GM12878 (cell line): ENCODE measurements around the gene RPS6KA2. TPM values are rescaled to one million over a fixed set of nuclear protein-coding genes. Genes with fewer than 3 reads are reported as not detected.

ENCODE experiments used
- ATAC-seq: fragments of 200-7000 bp; cut with Tn5 transposase; 3 replicates; pipeline ENCODE4 v1.9.1; 2020; ENCODE audit warnings: mild to moderate bottlenecking, moderate library complexity
- BruUV-seq: library from RNA; stranded (reverse); fragments of 400-500 nt; replicated peaks from 2 replicates; lab custom pipeline; 2021; lab: Mats Ljungman, UMichigan
- CTCF ChIA-PET: fragments of 300-600 bp; sonication (Branson Sonifier 250); formaldehyde crosslinking; extraction: SDS; loops from one replicate; lab custom pipeline; 2021; ENCODE audit warnings: inconsistent platforms; lab: Yijun Ruan, JAX
- POLR2A ChIA-PET: fragments of 350-600 bp; formaldehyde crosslinking; extraction: SDS; loops from one replicate; lab custom pipeline; 2021; ENCODE audit warnings: inconsistent platforms; lab: Charles Lee
- RAD21 ChIA-PET: fragments of 300-600 bp; sonication (Branson Sonifier 250); formaldehyde crosslinking; loops from one replicate; lab custom pipeline; 2023; ENCODE audit warnings: antibody characterized with exemption; ENCODE audit not compliant: unreplicated experiment; lab: Charles Lee
- SMC1A ChIA-PET: fragments of 300-600 bp; sonication (Branson Sonifier 250); formaldehyde crosslinking; loops from one replicate; lab custom pipeline; 2023; ENCODE audit not compliant: unreplicated experiment, uncharacterized antibody; lab: Charles Lee
- DNase-seq: peaks from one replicate; pipeline ENCODE4 v3.0.0-alpha.2; 2011; ENCODE audit warnings: low read depth, low spot score
- FAIRE-seq: peaks from 3 replicates; lab custom pipeline; 2011; peaks lifted over from hg19 to GRCh38; lab: Jason Lieb, UNC
- H2AFZ ChIP-seq: 2 replicates; pipeline ENCODE4 v1.6.0; 2011; ENCODE audit warnings: low read depth, low read length, control low read depth; ENCODE audit not compliant: control insufficient read depth
- H3K27ac ChIP-seq: 2 replicates; pipeline ENCODE4 v1.5.1; 2011; ENCODE audit warnings: control low read depth; ENCODE audit not compliant: control insufficient read depth, insufficient read depth
- H3K27me3 ChIP-seq, 2 experiments: replicated peaks in 1 of 2; 2 replicates each; pipeline versions ENCODE4 v1.6.0 to v1.6.1; 2011; ENCODE audit warnings: low read length in 1 of 2; ENCODE audit not compliant: control insufficient read depth in 2 of 2, insufficient read depth in 2 of 2
- H3K36me3 ChIP-seq, 2 experiments: 2 replicates each; pipeline ENCODE4 v1.5.1; 2011; ENCODE audit warnings: low read length in 1 of 2; ENCODE audit not compliant: control insufficient read depth in 2 of 2, insufficient read depth in 2 of 2
- H3K4me1 ChIP-seq: 2 replicates; pipeline ENCODE4 v1.6.1; 2011; ENCODE audit warnings: mild to moderate bottlenecking, low read length, moderate library complexity, mixed read lengths; ENCODE audit not compliant: control insufficient read depth, insufficient read depth
- H3K4me2 ChIP-seq: 2 replicates; pipeline ENCODE4 v1.6.0; 2011; ENCODE audit warnings: control low read depth; ENCODE audit not compliant: control insufficient read depth, insufficient read depth
- H3K4me3 ChIP-seq: fragments of 200-600 bp; sonication (generic); 2 replicates; pipeline ENCODE4 v1.5.1; 2016
- H3K79me2 ChIP-seq: 2 replicates; pipeline ENCODE4 v1.6.0; 2011; ENCODE audit warnings: low read length; ENCODE audit not compliant: control insufficient read depth, insufficient read depth
- H3K9ac ChIP-seq: 2 replicates; pipeline ENCODE4 v1.8.0; 2011; ENCODE audit warnings: low read length, control low read depth, mixed read lengths; ENCODE audit not compliant: control insufficient read depth, insufficient read depth
- H3K9me3 ChIP-seq: replicated peaks from 3 replicates; pipeline ENCODE4 v1.5.1; 2011; ENCODE audit warnings: mild to moderate bottlenecking, low read length; ENCODE audit not compliant: control insufficient read depth, insufficient read depth
- H4K20me1 ChIP-seq: 2 replicates; pipeline ENCODE4 v1.6.0; 2011; ENCODE audit not compliant: control insufficient read depth, insufficient read depth
- CREB1 ChIP-seq: IDR thresholded peaks from 2 replicates; pipeline ENCODE4 v1.6.1; 2012; ENCODE audit warnings: low read depth, mild to moderate bottlenecking, inconsistent platforms
- HDAC6 ChIP-seq: fragments of 200-600 bp; sonication (generic); IDR thresholded peaks from one replicate; pipeline ENCODE4 v1.8.0; 2017; ENCODE audit warnings: antibody characterized with exemption; ENCODE audit not compliant: unreplicated experiment
- HDGF ChIP-seq: fragments of 450-650 bp; IDR thresholded peaks from 2 replicates; pipeline ENCODE4 v1.6.1; 2016; ENCODE audit warnings: antibody characterized with exemption
- IKZF2 ChIP-seq, 2 experiments: fragments of 450-650 bp; IDR thresholded peaks; 2 replicates each; pipeline ENCODE4 v1.6.1; 2017; ENCODE audit warnings: mild to moderate bottlenecking in 2 of 2, moderate library complexity in 2 of 2
- MXI1 ChIP-seq: fragments of 150-350 bp; IDR thresholded peaks from 2 replicates; pipeline ENCODE4 v1.6.1; 2011; ENCODE audit warnings: low read depth, mild to moderate bottlenecking, inconsistent platforms, low read length, improper control_type of control experiment
- NRF1 ChIP-seq: conservative IDR thresholded peaks from 2 replicates; pipeline ENCODE4 v1.6.1; 2011; ENCODE audit warnings: mild to moderate bottlenecking, low read depth, low read length, improper control_type of control experiment
- PML ChIP-seq: IDR thresholded peaks from 2 replicates; pipeline ENCODE4 v1.6.1; 2012; ENCODE audit warnings: low read length, inconsistent platforms
- PRDM15 ChIP-seq: fragments of 450-650 bp; formaldehyde crosslinking; IDR thresholded peaks from 2 replicates; pipeline ENCODE4 v1.4.0; 2020; ENCODE audit warnings: mild to moderate bottlenecking, moderate library complexity
- WRNIP1 ChIP-seq: IDR thresholded peaks from 2 replicates; pipeline ENCODE4 v1.6.1; 2011; ENCODE audit warnings: low read depth, low read length, improper control_type of control experiment, borderline replicate concordance
- YY1 ChIP-seq: IDR thresholded peaks from 2 replicates; pipeline ENCODE4 v1.6.1; 2011; ENCODE audit warnings: low read depth, mild to moderate bottlenecking, low read length
- WGBS: methylation state at CpG from one replicate; pipeline ENCODE4 v1.1.6; 2016; ENCODE audit warnings: low lambda C conversion rate; ENCODE audit not compliant: insufficient replicate concordance, insufficient coverage; ENCODE audit errors: missing lambda C conversion rate; 5-methylcytosine and 5-hydroxymethylcytosine counted together
- in situ Hi-C: fragments of 300-500 bp; cut with MboI; formaldehyde crosslinking; loops from 9 replicates; pipeline ENCODE4 v1.14.3; 2018; ENCODE audit warnings: mixed read lengths
- intact Hi-C: fragments of 100-400 bp; cut with micrococcal nuclease; formaldehyde crosslinking; loops from one replicate; pipeline ENCODE4 v1.14.2; 2022; ENCODE audit not compliant: unreplicated experiment
- polyA plus RNA-seq, 11 experiments: library from polyadenylated mRNA; depleted of rRNA in 4 of 11; unstranded in 6 of 11; stranded (reverse) in 5 of 11; fragments of >200 nt; fragmentation: Nextera tagmentation in 4 of 11; fragmentation: Illumina TruSeq in 1 of 11; extraction: Ambion mirVana in 4 of 11; extraction: Trizol in 1 of 11; gene quantifications; 1 replicate in 1 of 11; 2 replicates in 10 of 11; pipeline versions ENCODE4 v1.2.1 to v1.2.3, GENCODE V29; 2011 to 2016; ENCODE audit warnings: inconsistent platforms in 2 of 11, missing spikeins in 2 of 11, low read depth in 1 of 11
- total RNA-seq, 4 experiments: library from RNA; depleted of rRNA in 3 of 4; stranded (reverse); fragments of >200 nt in 3 of 4; fragmentation: Illumina TruSeq in 1 of 4; extraction: Trizol in 1 of 4; gene quantifications; 2 replicates each; pipeline versions ENCODE4 v1.2.1 to v1.2.3, GENCODE V29; 2013 to 2021
- TF ChIP-seq, protein P1 (sequence below): IDR thresholded peaks from 2 replicates; pipeline ENCODE4 v1.6.1; 2011; ENCODE audit warnings: borderline replicate concordance, low read depth, mild to moderate bottlenecking, moderate library complexity, low read length; ENCODE audit not compliant: insufficient read depth, poor library complexity, severe bottlenecking

RPS6KA2 gene
- total and polyA plus RNA-seq, 10 of the 15 experiments (the other 5 are each of a cell fraction or from before 2014, with no cell fraction given), result 0.02 to 1.0 (median 0.22) TPM; not detected in 1

DNA sequence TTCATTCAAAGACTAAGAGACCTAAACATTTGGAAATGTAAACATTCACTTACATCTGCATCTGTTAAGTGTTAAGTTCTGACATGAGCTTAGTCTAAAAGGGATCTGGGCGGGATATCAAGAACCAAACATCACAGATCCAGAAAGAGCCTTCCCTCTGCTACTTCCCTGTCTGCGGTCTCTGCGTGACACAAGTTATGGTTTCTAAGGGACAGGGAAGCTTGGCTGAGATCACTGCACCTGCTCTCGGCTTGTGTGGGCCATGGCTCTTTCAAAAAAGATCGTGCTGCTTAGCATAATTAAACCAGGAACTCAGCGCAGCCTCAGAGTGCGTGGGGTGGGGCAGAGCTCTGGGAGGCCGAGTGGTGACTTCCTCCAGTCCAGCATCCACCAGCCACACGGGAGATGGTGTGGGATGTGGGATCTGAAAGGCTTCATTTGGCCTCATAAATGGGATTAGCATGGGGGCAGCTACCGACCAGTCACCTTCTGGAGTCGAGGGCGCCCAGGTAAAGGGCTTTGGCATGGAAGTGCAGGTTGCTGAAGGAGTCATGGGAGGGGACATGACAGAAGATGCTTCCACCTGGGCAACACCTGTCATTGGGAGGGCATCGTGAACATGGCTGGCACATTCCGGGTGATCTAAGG is 23.9 kb downstream of the RPS6KA2 start:
- ChIA-PET POLR2A (no interaction called here), CTCF (no interaction called here)
- Histone ChIP-seq H3K27me3 (no peaks in the 10 kb centered on the region), H2AFZ (no peak overlapping the region), H3K4me1 (no peaks in the 10 kb centered on the region), H3K9me3 (no peaks in the 10 kb centered on the region; the same call in 1 of the 3 replicates), H3K27ac (no peak overlapping the region), H3K4me2 (no peak overlapping the region), H3K9ac (no peak overlapping the region), H3K79me2 (no peaks in the 10 kb centered on the region), H3K4me3 (no peak overlapping the region), H4K20me1 (no peaks in the 10 kb centered on the region), H3K36me3 (no peaks in the 10 kb centered on the region)
- intact Hi-C loops (no loop called here), in situ Hi-C loops (no loop called here)
- DNase-seq, result no peak
- ATAC-seq, result no peak
- WGBS, result 62% methylated on average over 14 of the region's 14 CpGs
- no peak for FAIRE-seq
- TF ChIP-seq, protein P1, sequence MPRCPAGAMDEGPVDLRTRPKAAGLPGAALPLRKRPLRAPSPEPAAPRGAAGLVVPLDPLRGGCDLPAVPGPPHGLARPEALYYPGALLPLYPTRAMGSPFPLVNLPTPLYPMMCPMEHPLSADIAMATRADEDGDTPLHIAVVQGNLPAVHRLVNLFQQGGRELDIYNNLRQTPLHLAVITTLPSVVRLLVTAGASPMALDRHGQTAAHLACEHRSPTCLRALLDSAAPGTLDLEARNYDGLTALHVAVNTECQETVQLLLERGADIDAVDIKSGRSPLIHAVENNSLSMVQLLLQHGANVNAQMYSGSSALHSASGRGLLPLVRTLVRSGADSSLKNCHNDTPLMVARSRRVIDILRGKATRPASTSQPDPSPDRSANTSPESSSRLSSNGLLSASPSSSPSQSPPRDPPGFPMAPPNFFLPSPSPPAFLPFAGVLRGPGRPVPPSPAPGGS, result no peak
- TF ChIP-seq IKZF2 (IDR thresholded peaks at IDR 0.05) (no peak), HDAC6 (no peak)
- TF ChIP-seq, all 136 proteins: peak for 0
- RAD21 ChIA-PET, result no interaction called here
- no TSS peak for BruUV-seq
- SMC1A ChIA-PET, result no interaction called here

DNA sequence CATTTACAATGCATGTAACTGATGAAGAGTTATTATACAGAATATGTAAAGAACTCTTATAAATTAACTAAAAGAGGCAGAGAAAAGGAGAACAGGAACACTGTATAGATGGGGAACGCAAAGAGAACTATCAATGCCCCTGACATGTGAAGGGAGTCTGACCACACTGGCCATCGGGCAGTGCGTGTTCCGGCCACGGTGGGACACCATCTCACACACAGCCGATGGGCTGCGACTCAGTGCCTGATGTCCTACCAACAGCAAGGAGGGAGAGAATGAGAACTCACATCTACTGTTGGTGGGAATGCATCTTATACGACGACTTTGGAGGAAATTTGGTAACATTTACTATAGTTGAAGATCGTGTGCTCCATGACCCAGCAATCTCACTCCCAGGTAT is 25.1 kb downstream of the RPS6KA2 start:
- no peak for DNase-seq
- no peak overlapping the region for H3K27ac ChIP-seq
- no peaks in the 10 kb centered on the region for H3K4me1 ChIP-seq
- H4K20me1 ChIP-seq, result no peaks in the 10 kb centered on the region
- CTCF ChIA-PET, result no interaction called here
- SMC1A ChIA-PET, result no interaction called here
- RAD21 ChIA-PET, result no interaction called here
- in situ Hi-C loops (no loop called here), intact Hi-C loops (no loop called here)
- no peak overlapping the region for H3K4me3 ChIP-seq
- ATAC-seq, result no peak
- BruUV-seq, result no TSS peak
- H3K36me3 ChIP-seq, result no peaks in the 10 kb centered on the region
- WGBS, result 69% methylated on average over 10 of the region's 10 CpGs
- H3K79me2 ChIP-seq, result no peaks in the 10 kb centered on the region
- no peak for FAIRE-seq
- no peak overlapping the region for H3K9ac ChIP-seq
- H3K9me3 ChIP-seq, result no peaks in the 10 kb centered on the region; the same call in 1 of the 3 replicates
- no peak overlapping the region for H3K4me2 ChIP-seq
- no peak overlapping the region for H2AFZ ChIP-seq
- POLR2A ChIA-PET, result no interaction called here
- H3K27me3 ChIP-seq, result no peaks in the 10 kb centered on the region
- no peak for TF ChIP-seq WRNIP1
- no peak for TF ChIP-seq NRF1
- no peak for TF ChIP-seq PRDM15 (CRISPR knock-in tag)
- no peak for TF ChIP-seq PML
- TF ChIP-seq HDGF, result no peak
- no peak for TF ChIP-seq MXI1
- no peak for TF ChIP-seq CREB1
- TF ChIP-seq YY1, result no peak
